ENCODE measurements around the gene MFSD6. TPM values are rescaled to one million over a fixed set of nuclear protein-coding genes. Genes with fewer than 3 reads are reported as not detected.

The MFSD6 gene
- total and polyA plus RNA-seq, 2 of the 8 experiments (the other 6 are each of a cell fraction or from before 2014, with no cell fraction given), result 1.8 to 5.1 TPM

GRCh38 chr2:190435031-190435670 lies 27.0 kb downstream of the MFSD6 start:
- no peak overlapping the region for H2BK120ac ChIP-seq (replicated peaks; ENCODE audit: low read depth, low read length)
- FAIRE-seq, result no peak
- no peaks in the 10 kb centered on the region for H3K36me3 ChIP-seq (ENCODE audit: control insufficient read depth in 2 of 4, insufficient read depth in 4 of 4, low read length in 3 of 4)
- H3K79me2 ChIP-seq (ENCODE audit: control insufficient read depth in 1 of 2, insufficient read depth in 2 of 2, low read length in 2 of 2), result no peaks in the 10 kb centered on the region
- no peak overlapping the region for H3K18ac ChIP-seq (ENCODE audit: extremely low read depth, low read length)
- no peak overlapping the region for H3K4me2 ChIP-seq (ENCODE audit: insufficient read depth in 1 of 2, low read depth in 2 of 2, low read length in 2 of 2)
- no peak overlapping the region for H3K14ac ChIP-seq (ENCODE audit: insufficient read length)
- no peak overlapping the region for H2AK5ac ChIP-seq (ENCODE audit: low read depth, low read length)
- H3K9me3 ChIP-seq (ENCODE audit: insufficient read depth in 2 of 2, low read depth in 1 of 2, low read length in 1 of 2), result peaks cover 0 to 5% of the 10 kb centered on the region in 2 experiments; a peak in 1 of 4 replicates
- WGBS, 2 experiments (ENCODE audit: extremely low coverage in 1 of 2, insufficient coverage in 1 of 2, insufficient read length in 1 of 2, insufficient replicate concordance in 2 of 2, low coverage in 1 of 2, low lambda C conversion rate in 2 of 2, missing lambda C conversion rate in 1 of 2), result 75% methylated on average over 2 of the region's 2 CpGs; no CpG with 5 or more reads in 1 of the 2 experiments
- H3K27ac ChIP-seq (ENCODE audit: low read depth, low read length), result no peak overlapping the region
- DNase-seq (ENCODE audit: low read depth in 1 of 2, low spot score in 2 of 2), result no peak
- H2BK12ac ChIP-seq (ENCODE audit: low read depth, low read length), result no peak overlapping the region
- H2BK20ac ChIP-seq (ENCODE audit: low read length), result no peak overlapping the region
- H3K27me3 ChIP-seq (replicated peaks in 1 of 4; ENCODE audit: control insufficient read depth in 3 of 4, extremely low read depth in 1 of 4, insufficient read depth in 3 of 4, low read length in 3 of 4), result no peaks in the 10 kb centered on the region
- no peak overlapping the region for H4K5ac ChIP-seq (ENCODE audit: insufficient read length, low read depth, low read length)
- H4K20me1 ChIP-seq (replicated peaks in 1 of 2; ENCODE audit: control insufficient read depth in 1 of 2, insufficient read depth in 2 of 2, low read length in 2 of 2), result no peaks in the 10 kb centered on the region
- CTCF ChIA-PET (ENCODE audit: partially characterized antibody), result interaction anchor here (1.0 to 4.5 kb wide), 3 partner anchors 16 to 68 kb away, joined by 3 to 17 read pairs (median 4); no protein-coding TSS in a partner anchor
- no peak overlapping the region for H2AFZ ChIP-seq (ENCODE audit: low read length)
- no peaks in the 10 kb centered on the region for H3K4me1 ChIP-seq (replicated peaks in 1 of 4; ENCODE audit: control insufficient read depth in 3 of 4, insufficient read depth in 4 of 4, low read length in 3 of 4)
- no peak overlapping the region for H3K56ac ChIP-seq (replicated peaks; ENCODE audit: insufficient read length, low read depth, low read length)
- POLR2A ChIA-PET (ENCODE audit: partially characterized antibody), result no interaction called here
- no peak overlapping the region for H2BK15ac ChIP-seq (ENCODE audit: low read length)
- H3K79me1 ChIP-seq (ENCODE audit: low read depth, low read length), result no peaks in the 10 kb centered on the region
- no peak overlapping the region for H3K9ac ChIP-seq (replicated peaks in 1 of 4; ENCODE audit: extremely low read depth in 1 of 4, low read depth in 3 of 4, low read length in 3 of 4)
- no peak overlapping the region for H4K8ac ChIP-seq (ENCODE audit: extremely low read depth, insufficient read depth, low read length)
- H4K91ac ChIP-seq (replicated peaks; ENCODE audit: insufficient read length, low read length), result no peak overlapping the region
- no peak overlapping the region for H2BK5ac ChIP-seq (ENCODE audit: low read depth, low read length)
- no peak overlapping the region for H3K4me3 ChIP-seq (ENCODE audit: extremely low read depth in 1 of 4, insufficient read depth in 2 of 4, low read depth in 3 of 4, low read length in 4 of 4)
- no peak overlapping the region for H3K23ac ChIP-seq (ENCODE audit: insufficient read length)
- no peaks in the 10 kb centered on the region for H3K23me2 ChIP-seq (ENCODE audit: low read depth, low read length)
- TF ChIP-seq YY1 (IDR thresholded peaks at IDR 0.05; ENCODE audit: low read depth, low read length) (no peak), POLR2AphosphoS5 (IDR thresholded peaks at IDR 0.05; ENCODE audit: low read depth, low read length) (no peak), GABPA (IDR thresholded peaks at IDR 0.05; ENCODE audit: borderline replicate concordance, insufficient read depth, low read length) (no peak), CHD2 (IDR thresholded peaks at IDR 0.05; ENCODE audit: low read length) (no peak), HDAC2 (IDR thresholded peaks at IDR 0.05; ENCODE audit: borderline replicate concordance in 1 of 2, low read depth in 2 of 2, low read length in 2 of 2) (no peak), JUN (IDR thresholded peaks at IDR 0.05; ENCODE audit: low read depth, low read length) (no peak), CBX5 (IDR thresholded peaks at IDR 0.05; ENCODE audit: low read depth, low read length) (no peak), SUZ12 (IDR thresholded peaks at IDR 0.05; ENCODE audit: low read length) (no peak), CBX8 (IDR thresholded peaks at IDR 0.05; ENCODE audit: borderline replicate concordance, low read depth, low read length) (no peak), RBBP5 (IDR thresholded peaks at IDR 0.05; ENCODE audit: borderline replicate concordance, low read depth, low read length) (no peak), TEAD4 (IDR thresholded peaks at IDR 0.05; ENCODE audit: low read depth, low read length) (no peak)
- H3K4ac ChIP-seq (replicated peaks; ENCODE audit: insufficient read length, low read depth, low read length), result no peak overlapping the region
